Muscle of leg (tissue), 11 donors: ENCODE results near the gene B4GALT1. TPM values are rescaled to one million over a fixed set of nuclear protein-coding genes. Genes with fewer than 3 reads are reported as not detected.

Source experiments
- DNase-seq: peaks from one replicate; pipeline ENCODE4 v3.0.0; 2013
- H3K27ac ChIP-seq: one replicate; pipeline ENCODE4 v1.5.1; 2013; ENCODE audit warnings: mild to moderate bottlenecking, low read length, control low read depth
- H3K27me3 ChIP-seq: one replicate; pipeline ENCODE4 v1.6.1; 2013; ENCODE audit warnings: low read length; ENCODE audit not compliant: control insufficient read depth, insufficient read depth
- H3K36me3 ChIP-seq: one replicate; pipeline ENCODE4 v1.6.1; 2013; ENCODE audit warnings: low read length; ENCODE audit not compliant: control insufficient read depth, insufficient read depth
- H3K4me1 ChIP-seq: one replicate; pipeline ENCODE4 v1.6.1; 2013; ENCODE audit warnings: low read length; ENCODE audit not compliant: control insufficient read depth, insufficient read depth
- H3K4me3 ChIP-seq: one replicate; pipeline ENCODE4 v1.5.1; 2013; ENCODE audit warnings: low read length, control low read depth
- H3K9me3 ChIP-seq: replicated peaks from 2 replicates; pipeline ENCODE4 v1.6.1; 2013; ENCODE audit warnings: low read depth, low read length; ENCODE audit not compliant: control insufficient read depth
- WGBS: methylation state at CpG from one replicate; pipeline ENCODE4 v1.1.5; 2013; ENCODE audit warnings: missing lambda C conversion rate; ENCODE audit not compliant: insufficient coverage; 5-methylcytosine and 5-hydroxymethylcytosine counted together
- polyA plus RNA-seq, 8 donors: library from polyadenylated mRNA; unstranded; fragments of 120-200 nt; gene quantifications; one replicate each; pipeline versions ENCODE4 v1.2.1 to v1.2.3, GENCODE V29; 2013; ENCODE audit warnings: inconsistent platforms in 1 of 8, low replicate concordance in 1 of 8; ENCODE audit not compliant: insufficient read length in 8 of 8, insufficient read depth in 1 of 8
- total RNA-seq: library from RNA; stranded (reverse); fragments of 120-200 nt; gene quantifications from one replicate; pipeline ENCODE4 v1.2.4, GENCODE V29; 2013

The B4GALT1 gene
- total and polyA plus RNA-seq, 9 donors, result 14.6 to 62.7 (median 44.9) TPM

DNA sequence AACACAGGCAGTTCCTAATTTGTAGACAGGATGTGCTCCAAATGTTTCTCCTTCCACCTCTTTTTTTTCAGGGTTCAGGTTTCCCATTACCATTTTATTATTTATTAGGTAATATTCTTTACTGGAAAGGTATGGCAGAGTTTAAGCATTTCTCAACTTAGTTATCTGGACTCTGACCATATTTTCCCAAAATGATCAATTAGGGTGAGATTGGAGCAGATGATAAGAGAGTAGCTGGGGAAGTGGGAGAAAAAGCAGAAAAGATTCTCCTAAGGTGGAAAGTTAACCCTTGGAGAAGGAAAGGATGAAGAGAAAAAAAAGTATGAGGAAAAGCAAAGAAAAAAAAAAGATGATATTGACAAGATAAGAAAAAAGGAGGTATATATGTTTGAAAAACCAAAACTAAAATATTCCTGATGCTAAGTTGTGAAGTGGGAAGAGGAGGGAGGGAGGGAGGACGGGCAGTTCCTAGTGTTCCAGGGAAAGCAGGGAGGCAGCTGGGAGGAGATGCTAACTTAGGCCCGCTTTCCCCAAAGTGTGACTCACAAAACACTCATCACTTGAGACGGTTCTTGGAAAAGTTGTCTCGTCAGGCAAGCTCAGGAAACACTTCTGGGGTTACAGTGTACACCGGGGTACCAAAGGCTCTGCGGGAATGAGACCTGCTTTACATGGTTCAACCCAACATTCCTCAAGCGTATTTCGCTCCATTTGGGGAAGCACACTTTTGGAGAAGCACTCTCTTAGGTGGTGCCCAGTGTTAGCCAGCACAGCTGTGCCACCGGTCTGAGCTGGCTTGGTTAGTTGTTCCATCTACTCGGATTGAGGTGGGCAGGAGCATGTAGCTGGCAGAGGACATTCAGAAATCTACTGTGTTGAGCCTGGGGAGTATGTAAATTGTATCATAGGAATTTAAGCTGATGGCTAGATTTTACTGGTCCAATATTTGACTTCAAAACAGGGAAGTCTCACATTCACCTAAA is 35.1 kb downstream of the B4GALT1 start:
- H3K27ac ChIP-seq, result peak overlapping the region; percentile 50
- H3K9me3 ChIP-seq, result no peaks in the 10 kb centered on the region
- H3K4me3 ChIP-seq, result no peak overlapping the region
- 71% methylated on average over 6 of the region's 10 CpGs for WGBS
- DNase-seq, result peak; percentile 85
- peaks cover 71% of the 10 kb centered on the region for H3K4me1 ChIP-seq
- H3K36me3 ChIP-seq, result peaks cover 52% of the 10 kb centered on the region
- no peaks in the 10 kb centered on the region for H3K27me3 ChIP-seq

GRCh38 chr9:33130961-33131789 is 36.0 kb downstream of the B4GALT1 start:
- H3K27ac ChIP-seq, result peak overlapping the region; percentile 39
- peaks cover 52% of the 10 kb centered on the region for H3K36me3 ChIP-seq
- H3K9me3 ChIP-seq, result no peaks in the 10 kb centered on the region
- DNase-seq, result no peak
- H3K4me1 ChIP-seq, result peaks cover 65% of the 10 kb centered on the region
- H3K4me3 ChIP-seq, result no peak overlapping the region
- H3K27me3 ChIP-seq, result no peaks in the 10 kb centered on the region
- WGBS, result 90% methylated on average over 4 of the region's 4 CpGs

DNA sequence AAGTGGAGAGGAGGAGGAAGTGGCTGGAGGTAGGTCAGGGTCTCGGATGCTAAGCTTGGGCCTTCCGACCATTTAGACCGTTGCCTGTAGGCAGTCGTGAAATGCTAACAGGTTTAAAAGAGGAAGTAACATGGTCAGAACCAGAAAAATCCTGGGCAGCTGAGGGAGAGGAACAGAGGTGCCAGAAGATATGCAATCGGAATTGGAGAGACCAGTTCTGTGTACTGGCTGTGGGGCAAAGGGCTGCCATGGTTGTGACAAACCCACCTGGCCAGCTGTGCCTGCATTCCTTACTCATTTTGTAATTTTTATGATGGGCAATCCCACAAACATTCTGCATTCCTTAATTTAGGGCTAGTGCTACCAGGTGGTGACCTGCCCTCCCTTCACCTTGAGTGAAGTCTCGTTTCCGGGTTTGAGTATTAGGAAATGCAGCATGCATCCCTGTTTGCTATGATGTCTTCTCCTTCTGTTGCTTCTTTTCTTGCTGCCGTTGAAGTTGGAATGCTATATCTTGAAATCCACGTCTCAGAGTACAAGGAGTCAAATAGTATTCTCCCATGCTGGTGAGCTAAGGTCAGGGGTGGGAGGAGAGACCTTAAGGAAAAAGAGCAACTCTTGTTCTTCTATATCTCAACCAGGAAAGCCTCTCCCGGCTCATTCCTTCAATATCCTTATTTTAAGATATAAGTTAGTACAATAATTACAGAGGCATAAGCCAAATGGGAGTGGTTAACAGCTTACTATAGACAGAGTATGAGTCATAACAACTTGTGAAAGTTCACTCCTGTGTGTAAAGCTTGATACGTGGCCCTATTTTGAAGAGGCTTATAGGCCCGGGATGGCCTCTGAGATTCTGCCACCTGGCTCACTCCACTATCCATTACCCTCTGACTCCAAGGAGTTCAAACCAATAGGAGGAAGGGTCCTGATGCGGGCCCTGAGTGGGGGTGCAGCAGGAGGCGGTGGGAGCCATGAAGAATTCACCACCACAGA is 37.0 kb downstream of the B4GALT1 start:
- peak overlapping the region; percentile 39 for H3K27ac ChIP-seq
- H3K36me3 ChIP-seq, result peaks cover 52% of the 10 kb centered on the region
- H3K4me1 ChIP-seq, result peaks cover 66% of the 10 kb centered on the region
- no peaks in the 10 kb centered on the region for H3K9me3 ChIP-seq
- H3K27me3 ChIP-seq, result no peaks in the 10 kb centered on the region
- no peak overlapping the region for H3K4me3 ChIP-seq
- peak; percentile 61 for DNase-seq
- WGBS, result 82% methylated on average over 5 of the region's 14 CpGs

- peaks cover 50% of the 10 kb centered on the region for H3K36me3 ChIP-seq
- H3K4me3 ChIP-seq, result no peak overlapping the region
- DNase-seq, result no peak
- no peak overlapping the region for H3K27ac ChIP-seq
- WGBS, result 61% methylated on average over 4 of the region's 5 CpGs
- H3K9me3 ChIP-seq, result no peaks in the 10 kb centered on the region
- H3K27me3 ChIP-seq, result no peaks in the 10 kb centered on the region
- peaks cover 66% of the 10 kb centered on the region for H3K4me1 ChIP-seq
These were observed 37.8 kb downstream of the B4GALT1 start for GRCh38 chr9:33129251-33129885.

- H3K9me3 ChIP-seq, result no peaks in the 10 kb centered on the region
- no peaks in the 10 kb centered on the region for H3K27me3 ChIP-seq
- DNase-seq, result peak; percentile 65
- H3K36me3 ChIP-seq, result peaks cover 49% of the 10 kb centered on the region
- no peak overlapping the region for H3K4me3 ChIP-seq
- WGBS, result 100% methylated on average over 1 of the region's 4 CpGs
- H3K27ac ChIP-seq, result peak overlapping the region; percentile 32
- peaks cover 60% of the 10 kb centered on the region for H3K4me1 ChIP-seq
These were observed 38.6 kb downstream of the B4GALT1 start for GRCh38 chr9:33128570-33128969.

DNA sequence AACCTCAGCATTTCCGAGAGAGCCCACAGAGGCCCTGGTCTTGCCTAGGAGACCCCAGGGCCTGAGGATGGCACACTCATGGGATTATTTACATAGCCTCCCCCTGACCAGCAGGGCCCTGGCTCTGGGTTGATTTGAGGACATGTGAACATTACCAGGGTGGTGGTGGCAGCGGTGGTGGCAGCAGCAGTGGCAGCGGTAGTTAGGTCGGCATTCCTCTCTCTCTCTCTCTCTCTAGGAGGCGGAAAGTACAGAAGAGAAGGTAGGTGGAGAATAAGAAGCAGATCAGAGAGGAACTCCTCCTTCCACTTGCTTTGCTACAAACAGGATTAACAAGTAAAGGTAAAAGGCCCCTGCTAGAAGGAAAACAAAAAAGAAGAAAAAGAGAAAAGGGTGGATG is 39.3 kb downstream of the B4GALT1 start:
- Histone ChIP-seq H3K4me3 (no peak overlapping the region), H3K4me1 (peaks cover 56% of the 10 kb centered on the region), H3K36me3 (peaks cover 46% of the 10 kb centered on the region), H3K27me3 (no peaks in the 10 kb centered on the region), H3K9me3 (no peaks in the 10 kb centered on the region), H3K27ac (no peak overlapping the region)
- WGBS, result no CpG with 5 or more reads among the region's 5 CpGs
- no peak for DNase-seq

DNA sequence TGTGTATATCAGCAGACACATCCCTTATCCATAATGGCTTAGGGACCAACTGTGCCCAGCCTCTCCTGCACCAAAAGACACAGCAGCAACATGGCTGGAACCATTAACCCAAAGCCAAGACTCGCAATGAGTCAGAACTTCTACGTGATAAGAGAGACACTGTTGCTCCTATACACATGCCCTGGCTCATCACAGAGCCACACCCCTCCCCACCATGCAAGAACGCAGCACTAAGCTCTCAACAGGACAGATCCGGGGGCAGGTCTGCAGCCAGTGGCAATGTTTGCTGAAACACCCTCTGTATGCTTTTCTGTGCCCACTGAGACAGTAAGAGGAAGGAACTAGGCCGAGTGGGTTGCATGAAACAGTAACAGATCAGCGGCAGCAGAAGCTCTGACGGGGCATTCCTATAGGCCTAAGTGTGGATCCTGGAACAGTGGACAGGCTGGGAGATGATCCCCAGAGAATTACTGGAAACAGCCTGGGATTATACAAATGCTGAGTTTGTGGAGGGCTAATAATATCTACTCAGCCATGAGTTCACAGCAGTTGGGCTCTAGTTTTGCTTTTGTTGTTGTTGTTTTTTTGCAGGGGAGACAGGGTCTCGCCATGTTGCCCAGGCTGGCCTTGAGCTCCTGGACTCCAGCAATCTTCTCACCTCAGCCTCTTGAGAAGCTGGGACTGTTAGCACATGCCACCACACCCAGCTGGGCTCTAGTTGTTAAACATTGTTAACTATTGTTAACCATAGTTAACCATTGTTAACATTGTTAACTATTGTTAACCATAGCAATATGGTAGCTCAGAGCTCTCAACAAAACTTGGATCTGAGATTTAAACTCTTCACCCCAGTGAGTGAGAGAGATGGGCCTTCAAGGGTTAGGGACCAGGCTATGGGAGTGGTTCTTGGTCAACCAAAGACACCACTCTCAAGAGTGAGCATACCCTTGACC is 41.0 kb downstream of the B4GALT1 start:
- no peak for DNase-seq
- Histone ChIP-seq H3K9me3 (no peaks in the 10 kb centered on the region), H3K36me3 (peaks cover 46% of the 10 kb centered on the region), H3K27ac (peak overlapping the region; percentile 69), H3K4me1 (peaks cover 50% of the 10 kb centered on the region), H3K4me3 (no peak overlapping the region), H3K27me3 (no peaks in the 10 kb centered on the region)
- 86% methylated on average over 6 of the region's 8 CpGs for WGBS

DNA sequence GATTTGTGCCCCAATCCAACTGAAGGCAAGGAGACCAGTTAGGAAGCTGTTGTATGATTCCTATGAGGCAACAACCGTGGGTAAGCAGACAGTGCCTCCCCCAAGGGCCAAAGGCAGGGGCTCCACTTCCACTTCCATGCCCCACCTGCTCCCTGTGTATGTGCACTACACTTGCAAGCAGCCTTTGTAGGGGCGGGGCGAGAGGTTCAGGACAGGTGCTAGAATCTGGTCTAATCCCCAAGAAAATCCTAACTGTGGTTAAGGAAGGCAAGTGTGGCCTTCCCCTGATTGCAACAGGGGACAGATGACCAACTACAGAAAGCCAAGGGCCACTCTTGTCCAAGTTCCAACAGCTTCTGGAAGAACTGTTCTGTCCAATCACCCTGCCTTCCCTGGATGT is 41.7 kb downstream of the B4GALT1 start:
- no peak overlapping the region for H3K4me3 ChIP-seq
- no peaks in the 10 kb centered on the region for H3K27me3 ChIP-seq
- WGBS, result 42% methylated on average over 2 of the region's 3 CpGs
- no peak for DNase-seq
- peaks cover 46% of the 10 kb centered on the region for H3K4me1 ChIP-seq
- H3K9me3 ChIP-seq, result no peaks in the 10 kb centered on the region
- H3K27ac ChIP-seq, result peak overlapping the region; percentile 69
- peaks cover 39% of the 10 kb centered on the region for H3K36me3 ChIP-seq
